ENCODE measurements around the gene GCNT2.

GRCh38 chr6:10507715-10508114 lies 13.4 kb upstream of the GCNT2 start:
- TF ChIP-seq, protein P1, sequence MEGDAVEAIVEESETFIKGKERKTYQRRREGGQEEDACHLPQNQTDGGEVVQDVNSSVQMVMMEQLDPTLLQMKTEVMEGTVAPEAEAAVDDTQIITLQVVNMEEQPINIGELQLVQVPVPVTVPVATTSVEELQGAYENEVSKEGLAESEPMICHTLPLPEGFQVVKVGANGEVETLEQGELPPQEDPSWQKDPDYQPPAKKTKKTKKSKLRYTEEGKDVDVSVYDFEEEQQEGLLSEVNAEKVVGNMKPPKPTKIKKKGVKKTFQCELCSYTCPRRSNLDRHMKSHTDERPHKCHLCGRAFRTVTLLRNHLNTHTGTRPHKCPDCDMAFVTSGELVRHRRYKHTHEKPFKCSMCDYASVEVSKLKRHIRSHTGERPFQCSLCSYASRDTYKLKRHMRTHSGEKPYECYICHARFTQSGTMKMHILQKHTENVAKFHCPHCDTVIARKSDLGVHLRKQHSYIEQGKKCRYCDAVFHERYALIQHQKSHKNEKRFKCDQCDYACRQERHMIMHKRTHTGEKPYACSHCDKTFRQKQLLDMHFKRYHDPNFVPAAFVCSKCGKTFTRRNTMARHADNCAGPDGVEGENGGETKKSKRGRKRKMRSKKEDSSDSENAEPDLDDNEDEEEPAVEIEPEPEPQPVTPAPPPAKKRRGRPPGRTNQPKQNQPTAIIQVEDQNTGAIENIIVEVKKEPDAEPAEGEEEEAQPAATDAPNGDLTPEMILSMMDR (IDR thresholded peaks at IDR 0.05; ENCODE audit: low read depth, low read length): no peak
- no peak for TF ChIP-seq POLR2A (IDR thresholded peaks at IDR 0.05; ENCODE audit: extremely low read depth, insufficient read length)
